Measurements from ENCODE around the gene KRT33B. TPM values are rescaled to one million over a fixed set of nuclear protein-coding genes. Genes with fewer than 3 reads are reported as not detected.
"Not testable (repeated sequence)": the region's sequence is repeated elsewhere in the genome, so short reads cannot be mapped to it uniquely, and the experiment has no call there.

KRT33B gene
- not detected for total RNA-seq
- long read RNA-seq, donor 1, result 0 reads
- long read RNA-seq, donor 2, result 0 reads

DNA sequence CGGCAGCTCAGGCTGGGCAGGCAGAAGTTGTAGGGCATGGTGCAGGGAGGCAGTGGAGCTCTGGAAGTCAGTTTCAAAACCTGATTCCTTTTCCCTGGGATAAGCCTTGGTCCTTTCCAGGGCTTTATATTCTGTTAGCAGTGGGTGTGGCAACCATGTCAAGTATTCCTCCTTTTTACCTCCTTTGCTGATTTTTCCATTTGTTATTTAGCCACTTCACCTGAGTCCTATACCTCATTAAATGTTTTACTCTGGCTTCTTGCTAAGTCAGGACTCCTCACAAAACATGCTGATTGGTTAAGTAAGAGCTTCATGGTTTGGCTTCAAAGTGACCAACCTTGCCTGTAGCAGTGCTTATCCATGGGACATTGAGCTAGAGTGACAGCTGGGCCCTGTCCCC is at the start of gene KRT33B:
KRT33B (minus strand) TSS at position 101 of the 400 bp plus-strand sequence; CDS start at position 38, 63 bp downstream.
- intact Hi-C loops (cut with DNase I), result no loop called here
- DNase-seq (ENCODE audit: low spot score), result no peak

DNA sequence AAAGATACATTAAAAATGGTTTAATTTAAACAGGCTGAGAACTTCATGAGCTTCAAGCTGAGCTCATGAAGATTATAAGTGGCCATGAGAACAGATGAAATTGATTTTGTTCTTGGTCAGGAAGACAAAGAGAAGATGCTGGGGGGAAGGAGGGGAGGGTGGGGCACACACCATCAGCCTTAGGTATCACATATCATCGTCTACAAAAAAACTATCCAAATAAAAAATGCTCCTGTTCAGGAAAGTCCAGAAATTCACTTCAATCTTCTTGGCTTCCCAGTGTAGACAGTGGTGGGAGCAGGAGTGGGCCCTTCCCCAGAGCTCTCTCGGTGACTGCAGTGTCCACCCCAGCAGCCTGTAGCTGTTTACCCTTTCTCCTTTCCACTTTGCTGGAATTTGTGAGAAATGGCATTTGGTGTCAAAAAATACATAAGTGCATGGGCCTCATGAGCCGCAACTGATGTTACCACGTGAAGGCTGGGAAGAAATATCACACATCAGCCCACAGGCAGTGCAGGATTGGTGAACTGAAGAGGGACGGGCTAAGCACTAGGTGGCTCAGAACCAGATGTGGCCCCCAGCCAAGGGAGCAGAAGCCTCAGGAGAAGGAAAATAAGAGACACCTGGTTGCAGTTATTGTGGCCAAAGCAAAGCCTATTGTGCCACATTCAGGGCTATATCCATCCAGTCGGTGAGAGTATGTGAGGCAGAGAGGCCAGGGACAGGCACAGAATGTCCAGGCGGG is 48.7 kb upstream of the KRT33B start:
- intact Hi-C loops (cut with DNase I), result no loop called here
- no peak for DNase-seq (ENCODE audit: low spot score)

DNA sequence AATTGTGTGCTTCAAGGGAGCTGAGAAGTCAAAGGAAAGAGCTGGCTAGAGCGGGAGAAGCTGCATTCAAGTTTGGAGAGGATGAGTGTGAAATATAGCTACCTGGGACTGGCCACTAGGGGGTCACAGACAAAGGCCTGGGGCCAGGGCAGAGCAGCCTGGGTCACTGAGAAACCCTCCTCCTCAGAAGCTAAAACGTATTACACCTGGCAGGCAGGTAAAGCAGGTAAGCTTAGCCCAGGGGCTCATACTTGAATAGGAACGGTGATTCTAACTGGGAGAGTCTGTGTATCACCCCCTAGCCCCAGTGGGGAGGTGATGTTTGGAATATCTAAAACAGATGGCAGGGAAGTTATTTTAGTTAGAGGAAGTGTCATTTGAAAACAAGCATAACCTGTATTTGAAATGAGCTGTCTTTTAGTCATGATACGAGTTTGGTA is 48.0 kb upstream of the KRT33B start:
- intact Hi-C loops (cut with DNase I), result no loop called here

DNA sequence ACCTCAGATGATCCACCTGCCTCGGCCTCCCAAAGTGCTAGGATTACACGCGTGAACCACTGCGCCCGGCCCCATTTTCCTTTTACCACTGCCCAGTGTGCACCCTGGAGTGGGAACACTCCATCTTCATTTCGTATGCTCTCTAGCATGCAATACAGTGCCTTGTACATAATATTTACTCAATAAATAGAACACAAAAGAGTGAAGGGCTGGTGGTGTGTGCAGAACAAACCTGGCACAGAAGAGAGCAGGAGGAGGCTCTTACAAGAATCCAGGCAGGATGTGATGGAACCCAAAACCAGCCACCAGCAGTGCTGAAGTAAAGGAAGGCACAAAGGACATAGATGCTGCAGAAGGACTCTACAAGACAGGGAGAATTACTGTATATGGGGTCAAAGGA is 47.5 kb upstream of the KRT33B start:
- no peak for DNase-seq (ENCODE audit: low spot score)
- intact Hi-C loops (cut with DNase I), result no loop called here

More for the DNA sequence above, 48.0 kb upstream of the KRT33B start:
- no peak for DNase-seq (ENCODE audit: low spot score)

DNA sequence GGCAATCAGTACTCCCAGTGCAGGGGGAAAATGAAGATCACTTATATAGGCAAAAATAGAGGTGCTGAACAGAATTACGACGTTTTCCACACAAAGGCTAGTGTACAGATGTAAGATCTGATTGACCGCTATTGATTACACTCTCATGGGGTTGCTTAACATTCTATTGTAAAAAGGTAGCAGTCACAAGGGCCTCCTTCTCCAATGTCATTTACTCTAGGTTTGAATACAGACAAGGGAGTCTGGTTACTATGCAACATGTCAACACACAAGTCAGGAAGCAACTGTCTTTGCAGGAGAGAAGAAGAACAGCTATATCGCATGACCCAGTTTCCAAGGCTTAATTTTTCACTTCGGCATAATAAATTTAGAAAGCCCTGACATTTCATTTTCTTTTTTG is 46.9 kb upstream of the KRT33B start:
- intact Hi-C loops (cut with DNase I), result no loop called here
- DNase-seq (ENCODE audit: low spot score), result no peak

DNA sequence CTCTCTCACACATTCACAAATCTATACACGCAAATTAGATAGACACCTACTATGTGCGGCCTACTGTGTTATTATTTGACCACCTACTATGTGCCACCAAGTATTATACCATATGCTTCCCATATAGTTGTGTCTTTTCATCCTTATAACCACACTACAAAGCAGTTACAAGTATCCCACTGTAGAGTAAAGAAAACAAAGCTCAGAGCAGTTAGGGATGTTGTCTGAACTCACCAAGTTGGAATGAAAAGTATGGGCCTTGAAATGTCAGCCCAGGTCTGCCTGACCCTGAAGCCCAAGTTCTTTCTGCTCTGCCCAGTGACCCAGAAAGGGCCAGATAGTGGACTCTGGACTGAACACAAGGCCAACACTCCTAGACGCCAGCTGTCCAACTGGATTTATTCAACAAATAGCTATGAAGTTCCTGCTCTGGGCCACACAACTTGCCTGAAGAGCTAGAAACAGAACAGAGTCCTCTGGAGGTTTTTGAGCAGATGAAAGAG is 46.3 kb upstream of the KRT33B start:
- DNase-seq (ENCODE audit: low spot score), result no peak
- intact Hi-C loops (cut with DNase I), result no loop called here

DNA sequence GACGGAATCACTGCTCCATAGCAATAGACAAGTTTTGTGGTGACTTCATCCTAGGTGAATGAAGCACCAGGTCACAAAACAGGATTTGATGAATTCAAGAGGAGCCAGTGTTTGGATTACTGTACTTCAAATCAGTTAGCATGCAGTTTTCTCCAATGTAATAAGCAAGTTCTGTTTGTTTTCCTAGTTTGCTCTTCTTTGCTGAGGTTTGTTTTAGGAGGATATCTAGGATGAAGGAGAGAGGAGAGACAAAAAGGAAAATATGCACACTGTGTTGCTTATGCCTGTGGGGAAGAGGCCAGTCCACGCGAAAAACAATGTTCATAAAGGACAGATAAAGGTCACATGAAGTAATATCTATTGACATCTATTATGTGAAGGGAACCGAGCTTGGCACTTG is 45.8 kb upstream of the KRT33B start:
- intact Hi-C loops (cut with DNase I), result no loop called here
- DNase-seq (ENCODE audit: low spot score), result no peak

DNA sequence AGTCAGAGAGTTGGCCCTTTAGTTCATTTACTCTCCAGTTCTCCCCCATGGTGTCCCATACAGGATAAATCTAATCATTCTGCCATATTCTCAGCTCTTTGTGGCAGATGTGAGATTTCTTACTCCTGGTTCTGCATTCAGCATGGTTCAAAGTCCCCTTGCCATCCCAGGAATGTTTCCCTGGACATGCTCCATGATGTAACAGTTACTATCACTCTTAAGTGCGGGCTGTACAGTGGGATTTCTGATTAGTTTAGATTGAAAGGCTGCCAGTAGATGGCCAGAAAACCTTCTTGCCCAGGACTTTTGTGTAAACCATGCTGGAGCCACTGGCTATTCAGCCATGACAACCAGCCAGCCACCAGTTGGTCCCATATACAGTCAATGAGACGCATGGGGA is 44.4 kb upstream of the KRT33B start:
- no peak for DNase-seq (ENCODE audit: low spot score)
- intact Hi-C loops (cut with DNase I), result no loop called here

DNA sequence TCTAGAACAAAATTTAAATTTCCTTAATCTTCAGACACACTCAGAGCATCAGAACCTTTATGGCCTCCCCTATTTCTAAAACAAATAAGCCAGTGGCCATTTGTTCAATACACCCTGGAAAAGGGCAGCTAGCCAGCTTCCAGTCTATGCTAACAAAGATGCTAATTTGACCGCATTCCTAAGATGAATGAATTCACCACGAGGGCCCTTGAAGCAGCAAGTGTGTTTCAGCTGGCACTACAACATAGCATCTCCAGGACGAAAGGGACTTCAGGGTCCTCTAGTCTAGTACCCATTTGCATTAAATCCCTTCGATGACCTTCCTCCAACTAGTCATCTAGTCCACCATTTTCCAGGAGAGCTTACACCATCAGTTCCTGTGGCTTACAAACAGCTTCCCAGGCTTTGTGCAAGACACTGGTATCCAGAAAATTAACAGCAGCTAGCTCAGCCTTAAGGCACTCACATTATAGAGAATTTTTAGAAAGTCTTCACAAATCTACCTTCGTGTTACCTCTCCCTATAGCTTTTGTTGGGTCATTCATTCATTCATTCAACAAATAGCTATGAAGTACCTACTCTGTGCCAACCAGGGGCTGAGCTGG is 43.8 kb upstream of the KRT33B start:
- intact Hi-C loops (cut with DNase I), result no loop called here
- no peak for DNase-seq (ENCODE audit: low spot score)

DNA sequence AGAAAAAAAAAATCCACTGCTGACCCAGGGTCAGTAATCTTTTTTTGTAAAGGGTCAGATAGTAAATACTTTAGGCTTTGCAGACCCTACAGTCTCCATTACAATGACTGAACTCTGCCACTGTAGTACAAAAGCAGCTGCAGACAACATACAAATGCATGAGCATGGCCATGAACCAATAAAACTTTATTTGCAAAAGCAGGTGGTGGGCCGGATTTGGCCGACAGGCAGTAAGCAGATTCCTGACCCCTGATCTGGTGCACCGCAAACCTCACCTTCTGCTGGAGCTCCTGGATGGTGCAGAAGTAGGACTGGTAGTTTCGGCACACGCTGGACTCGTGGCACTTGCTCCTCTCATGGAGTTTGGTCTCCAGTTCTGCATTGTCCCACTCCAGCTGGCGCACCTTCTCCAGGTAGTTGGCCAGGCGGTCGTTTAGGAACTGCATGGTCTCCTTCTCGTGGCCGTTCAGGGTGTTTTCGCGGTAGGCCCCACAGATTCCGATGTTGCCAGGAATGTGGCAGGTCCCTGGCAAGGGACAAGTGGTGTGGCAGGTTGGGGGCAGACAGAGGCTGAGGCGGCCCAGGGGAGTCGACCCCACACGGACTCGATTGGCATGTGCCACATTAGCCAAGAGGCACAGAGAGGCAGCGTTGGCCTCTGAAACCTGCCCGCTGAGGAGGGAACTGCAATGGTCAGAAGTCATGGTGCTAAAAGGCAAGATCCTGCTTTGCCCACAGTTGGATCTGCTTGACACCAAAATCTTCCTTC is 41.6 kb upstream of the KRT33B start:
- intact Hi-C loops (cut with DNase I), result no loop called here
- DNase-seq (ENCODE audit: low spot score), result no peak

DNA sequence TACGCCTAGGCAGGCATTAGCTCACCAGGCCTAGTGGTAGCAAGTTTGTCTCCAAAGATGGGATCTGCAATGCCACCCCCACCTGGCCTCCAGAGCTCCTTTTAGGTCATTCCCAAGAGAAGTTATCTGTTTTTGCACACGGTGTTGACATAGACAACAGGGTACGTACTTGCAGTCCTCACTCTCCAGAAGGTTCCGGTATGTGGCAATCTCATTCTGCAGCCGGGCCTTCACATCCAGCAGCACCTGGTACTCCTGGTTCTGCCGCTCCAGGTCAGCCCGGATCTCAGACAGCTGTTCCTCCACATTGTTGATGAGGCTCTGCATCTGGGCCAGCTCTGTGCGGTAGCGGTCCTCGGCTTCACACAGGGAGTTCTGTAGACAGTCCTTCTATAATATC is 37.6 kb upstream of the KRT33B start:
- no peak for DNase-seq (ENCODE audit: low spot score)
- intact Hi-C loops (cut with DNase I), result no loop called here

DNA sequence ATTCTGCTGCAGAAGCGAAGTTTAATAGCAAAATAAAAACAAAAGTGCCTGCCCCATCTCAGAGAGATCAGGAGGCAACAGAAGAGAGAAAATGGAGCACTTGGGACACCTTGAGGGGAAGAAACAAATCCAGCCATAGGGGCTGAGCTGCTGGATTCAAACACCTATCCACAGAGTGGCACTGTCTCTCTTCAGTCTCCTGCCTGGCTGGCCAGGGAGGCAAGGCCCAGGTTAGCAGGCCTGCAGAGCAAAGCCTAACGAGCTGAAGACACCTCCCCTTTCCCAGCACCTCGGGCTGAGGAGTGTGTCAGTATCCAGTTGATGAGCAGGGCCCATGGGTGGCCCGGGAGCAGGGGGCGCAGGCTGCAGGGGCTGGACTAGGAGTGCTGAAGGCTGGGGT is 36.6 kb upstream of the KRT33B start:
- intact Hi-C loops (cut with DNase I), result no loop called here
- DNase-seq (ENCODE audit: low spot score), result no peak

DNA sequence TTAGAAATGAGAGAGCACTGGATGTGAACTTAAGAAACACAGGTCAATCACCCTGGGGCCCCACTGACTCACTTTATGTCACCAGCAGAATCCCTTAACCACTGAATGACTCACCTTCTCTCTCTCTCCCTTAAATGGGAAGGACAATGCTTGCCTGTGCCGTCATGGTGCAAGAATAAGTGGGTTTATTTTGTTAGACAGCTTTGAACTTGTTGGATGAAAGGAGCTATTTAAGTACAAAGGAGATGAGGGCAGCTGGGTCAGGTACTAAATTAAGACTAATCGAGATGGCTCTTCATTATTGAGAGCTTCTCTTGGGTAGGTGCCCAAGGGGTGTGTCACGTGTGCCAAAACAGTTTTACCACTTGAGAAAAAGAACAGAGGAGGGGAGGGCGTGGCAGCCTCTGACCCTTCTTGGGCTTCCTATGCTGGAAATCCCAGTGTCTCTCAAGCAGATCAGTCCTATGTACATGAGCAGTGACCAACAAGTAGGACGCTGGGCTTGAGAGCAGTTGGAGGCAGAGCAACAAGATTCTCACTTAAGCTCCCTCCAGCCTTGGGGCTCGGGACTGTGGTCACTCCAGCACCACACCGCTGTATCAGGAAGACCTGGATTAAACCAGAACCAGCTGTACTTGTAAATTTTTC is 34.5 kb upstream of the KRT33B start:
- no peak for DNase-seq (ENCODE audit: low spot score)
- intact Hi-C loops (cut with DNase I), result no loop called here

DNA sequence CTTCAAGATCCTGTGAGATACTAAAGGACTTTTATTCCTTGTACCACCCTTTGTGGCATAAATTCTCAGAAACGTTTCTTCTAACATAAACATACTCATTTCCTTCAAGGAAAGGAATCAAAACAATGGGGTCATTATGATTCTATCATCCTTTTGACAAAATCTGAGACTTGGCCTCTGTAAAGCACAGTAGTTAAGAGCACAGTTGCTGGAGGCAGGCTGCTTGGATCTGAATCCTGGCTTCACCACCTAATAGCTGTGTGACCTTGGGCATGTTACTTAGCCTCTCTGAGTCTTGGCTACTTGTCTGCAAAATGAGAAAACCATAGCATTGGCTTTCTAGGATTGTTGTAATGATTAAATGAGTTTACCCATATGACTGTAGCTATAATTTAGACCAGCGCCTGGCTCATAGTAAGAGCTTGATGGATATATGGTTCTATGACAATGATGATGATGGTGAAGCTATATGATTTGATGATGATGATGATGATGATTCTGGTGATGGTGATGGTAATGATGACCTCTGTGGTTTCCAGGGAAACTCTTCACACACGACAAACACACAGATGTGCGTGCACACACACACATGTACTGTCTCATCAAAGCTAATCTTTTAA is 33.9 kb upstream of the KRT33B start:
- no peak for DNase-seq (ENCODE audit: low spot score)
- intact Hi-C loops (cut with DNase I), result no loop called here

DNA sequence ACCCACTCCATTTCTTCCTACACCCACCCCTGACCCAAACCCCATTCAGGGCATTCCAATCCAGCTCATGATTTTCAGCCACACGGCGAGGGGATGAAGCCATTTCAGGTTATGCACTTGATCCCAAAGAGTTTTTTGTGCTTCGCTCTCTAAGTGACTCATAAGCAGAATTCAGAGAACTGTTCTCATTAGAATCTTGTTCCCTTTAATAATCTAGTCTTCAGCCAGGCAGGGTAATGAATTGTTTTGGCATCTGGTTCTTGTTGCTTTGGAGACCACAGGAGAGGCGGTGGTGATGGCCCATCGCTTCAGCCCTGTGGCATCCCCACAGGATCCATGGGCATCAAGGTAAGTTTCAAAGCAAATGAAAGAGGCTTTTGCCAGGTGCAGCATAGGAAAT is 32.5 kb upstream of the KRT33B start:
- no peak for DNase-seq (ENCODE audit: low spot score)
- intact Hi-C loops (cut with DNase I), result no loop called here

DNA sequence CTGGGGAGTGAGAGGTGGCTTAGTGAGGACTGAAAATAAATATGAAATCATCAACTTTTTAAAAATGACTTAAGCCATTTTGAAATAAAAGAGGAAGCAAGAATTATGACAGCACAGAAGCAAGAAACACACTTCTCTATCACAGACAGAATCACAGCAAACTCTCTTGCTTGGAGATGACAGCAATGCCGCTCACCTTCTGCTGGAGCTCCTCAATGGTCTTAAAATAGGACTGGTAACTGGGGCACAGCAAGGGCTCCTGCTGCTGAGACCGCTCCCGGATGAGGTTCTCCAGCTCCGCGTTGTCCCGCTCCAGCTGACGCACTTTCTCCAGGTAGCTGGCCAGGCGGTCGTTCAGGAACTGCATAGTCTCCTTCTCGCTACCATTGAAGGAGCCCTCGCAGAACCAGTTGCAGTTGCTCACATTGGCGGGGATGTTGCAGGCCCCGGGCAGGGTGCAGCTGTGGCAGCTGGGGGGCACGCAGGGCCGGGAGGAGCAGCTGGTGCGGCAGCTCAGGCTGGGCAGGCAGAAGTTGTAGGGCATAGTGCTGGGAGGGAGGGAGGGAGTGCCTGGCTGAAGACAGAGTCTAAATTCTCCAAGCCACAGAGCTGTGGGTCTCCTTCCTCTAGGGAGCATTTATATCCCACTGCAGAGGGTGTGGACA is 27.5 kb upstream of the KRT33B start, which contains the start of gene KRT31:
KRT31 (minus strand) TSS at position 613 of the 665 bp plus-strand sequence; CDS start at position 544, 69 bp downstream.
- intact Hi-C loops (cut with DNase I), result no loop called here
- no peak for DNase-seq (ENCODE audit: low spot score)

DNA sequence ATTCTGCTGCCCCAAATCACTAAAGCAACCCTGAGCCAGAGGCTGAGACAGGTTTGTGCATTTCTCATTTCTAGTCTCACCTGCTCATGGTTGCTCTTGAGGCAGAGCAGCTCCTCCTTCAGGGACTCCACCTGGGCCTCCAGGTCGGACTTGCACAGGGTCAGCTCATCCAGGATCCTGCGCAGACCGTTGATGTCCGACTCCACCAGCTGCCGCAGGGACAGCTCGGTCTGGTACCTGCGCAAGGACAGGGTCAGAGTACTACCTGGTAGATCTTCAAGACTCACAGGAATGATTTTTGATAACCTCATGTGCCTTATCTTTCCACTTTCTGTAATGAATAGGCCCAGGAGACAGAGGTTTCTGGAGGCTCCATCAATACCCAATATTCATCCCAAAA is 26.7 kb upstream of the KRT33B start:
- no peak for DNase-seq (ENCODE audit: low spot score)
- intact Hi-C loops (cut with DNase I), result no loop called here

DNA sequence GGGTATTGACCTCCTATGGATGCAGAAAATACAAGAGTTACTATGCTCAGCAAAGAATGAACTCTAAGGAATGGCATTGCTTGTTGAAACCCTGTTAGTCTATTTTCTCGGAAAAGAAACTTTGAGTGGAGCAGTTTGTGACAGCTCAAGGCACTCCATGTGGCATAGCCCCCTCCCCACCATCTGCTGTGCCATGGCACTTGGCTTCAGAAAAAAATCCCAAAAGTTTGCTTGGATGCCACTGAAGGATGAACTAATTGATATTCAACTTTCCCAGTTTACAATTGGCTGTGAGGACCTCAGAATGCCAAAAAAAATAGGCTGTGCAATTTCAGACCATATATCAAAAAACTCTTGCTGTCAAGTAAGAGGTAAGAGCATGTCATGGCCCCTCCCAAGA is 26.0 kb upstream of the KRT33B start:
- intact Hi-C loops (cut with DNase I), result no loop called here
- no peak for DNase-seq (ENCODE audit: low spot score)

DNA sequence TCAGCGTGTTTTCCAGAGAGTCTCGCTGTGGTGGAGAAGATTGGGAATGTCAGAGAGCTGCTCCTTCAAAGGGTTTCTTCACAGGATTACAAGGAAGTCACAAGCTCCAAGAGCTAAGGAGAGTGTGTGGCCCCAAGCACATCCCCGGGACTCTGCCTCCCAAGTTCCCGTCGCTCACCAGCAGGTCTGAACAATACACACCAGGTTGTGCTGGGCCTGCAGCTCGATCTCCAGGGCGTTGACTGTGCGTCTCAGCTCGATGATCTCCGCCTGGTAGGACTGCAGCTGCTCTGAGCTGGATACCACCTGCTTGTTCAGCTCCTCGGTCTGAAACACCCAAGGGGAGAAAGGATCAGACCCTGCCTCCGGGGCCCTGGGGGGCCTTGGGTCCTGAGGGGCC is 25.4 kb upstream of the KRT33B start:
- DNase-seq (ENCODE audit: low spot score); intact Hi-C loops (cut with DNase I): not testable (repeated sequence)

All from posterior vena cava (tissue), 2 donors.